Smooth muscle cell (in vitro differentiated cells): ENCODE results near the gene RBM43. TPM values are rescaled to one million over a fixed set of nuclear protein-coding genes. Genes with fewer than 3 reads are reported as not detected.

Experiments
- DNase-seq: peaks from one replicate; lab custom pipeline; 2025; ENCODE audit not compliant: unreplicated experiment; lab: John Stamatoyannopoulos, UW
- H2AFZ ChIP-seq: fragments of 200-600 bp; sonication (generic); 2 replicates; pipeline ENCODE4 v1.6.0; 2016; ENCODE audit warnings: antibody characterized with exemption, low read depth, mild to moderate bottlenecking
- H3F3A ChIP-seq: fragments of 200-600 bp; sonication (generic); 2 replicates; pipeline ENCODE4 v1.6.0; 2017; ENCODE audit warnings: antibody characterized with exemption, low read depth
- H3K27ac ChIP-seq: fragments of 200-600 bp; sonication (generic); 2 replicates; pipeline ENCODE4 v1.5.1; 2016; ENCODE audit warnings: low read depth, mild to moderate bottlenecking
- H3K27me3 ChIP-seq: fragments of 200-600 bp; sonication (generic); 2 replicates; pipeline ENCODE4 v1.6.1; 2016; ENCODE audit warnings: low read depth, mild to moderate bottlenecking
- H3K36me3 ChIP-seq: fragments of 200-600 bp; sonication (generic); 2 replicates; pipeline ENCODE4 v1.5.1; 2016; ENCODE audit warnings: low read depth
- H3K4me1 ChIP-seq: fragments of 200-600 bp; sonication (generic); 2 replicates; pipeline ENCODE4 v1.5.1; 2016; ENCODE audit warnings: low read depth
- H3K4me2 ChIP-seq: fragments of 200-600 bp; sonication (generic); 2 replicates; pipeline ENCODE4 v1.6.0; 2016; ENCODE audit warnings: mild to moderate bottlenecking
- H3K4me3 ChIP-seq: fragments of 200-600 bp; sonication (generic); 2 replicates; pipeline ENCODE4 v1.5.1; 2016; ENCODE audit warnings: mild to moderate bottlenecking
- H3K79me2 ChIP-seq: fragments of 200-600 bp; sonication (generic); 2 replicates; pipeline ENCODE4 v1.6.0; 2016; ENCODE audit warnings: low read depth, mild to moderate bottlenecking
- H3K9ac ChIP-seq: fragments of 200-600 bp; sonication (generic); 2 replicates; pipeline ENCODE4 v1.6.0; 2016; ENCODE audit warnings: low read depth
- H3K9me3 ChIP-seq: fragments of 200-600 bp; sonication (generic); replicated peaks from 2 replicates; pipeline ENCODE4 v1.5.1; 2016; ENCODE audit warnings: low read depth
- H4K20me1 ChIP-seq: fragments of 200-600 bp; sonication (generic); 2 replicates; pipeline ENCODE4 v1.6.0; 2016; ENCODE audit warnings: low read depth
- WGBS: methylation state at CpG from one replicate; pipeline ENCODE4 v1.1.7; 2016; ENCODE audit warnings: low lambda C conversion rate; 5-methylcytosine and 5-hydroxymethylcytosine counted together
- polyA plus RNA-seq: library from polyadenylated mRNA; unstranded; fragments of >200 nt; fragmentation: Nextera tagmentation; extraction: Ambion mirVana; gene quantifications from 2 replicates; pipeline ENCODE4 v1.2.1, GENCODE V29; 2016
- total RNA-seq: library from RNA; depleted of rRNA; stranded (reverse); fragments of >200 nt; gene quantifications from 2 replicates; pipeline ENCODE4 v1.2.3, GENCODE V29; 2014
- TF ChIP-seq, protein P1 (sequence below): fragments of 200-600 bp; sonication (generic); IDR thresholded peaks from 2 replicates; pipeline ENCODE4 v1.5.1; 2017; ENCODE audit warnings: borderline replicate concordance, mild to moderate bottlenecking, antibody characterized with exemption; ENCODE audit not compliant: insufficient read depth, poor library complexity, severe bottlenecking

The RBM43 gene
- total and polyA plus RNA-seq, 2 experiments from 2014 or later: 0.47 to 4.2 TPM

DNA sequence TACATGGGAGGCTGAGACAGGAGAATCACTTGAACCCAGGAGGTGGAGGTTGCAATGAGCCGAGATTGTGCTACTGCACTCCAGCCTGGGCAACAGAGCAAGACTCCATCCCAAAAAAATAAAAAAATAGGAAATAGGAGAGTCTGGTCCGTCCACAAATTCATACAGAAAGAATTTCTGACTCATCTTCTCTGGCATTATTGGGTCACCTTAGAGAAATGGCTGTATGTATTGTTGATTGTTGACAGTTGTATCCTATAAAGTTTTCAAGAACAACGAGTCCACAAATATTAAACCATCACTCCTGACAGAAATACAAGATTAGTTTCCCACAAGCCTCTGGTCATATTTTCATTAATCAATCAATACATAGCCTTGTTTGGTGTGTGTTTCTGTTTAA is 20.4 kb downstream of the RBM43 start:
- no peaks in the 10 kb centered on the region for H3K9me3 ChIP-seq
- H3F3A ChIP-seq: no peaks in the 10 kb centered on the region
- DNase-seq: no peak
- no peaks in the 10 kb centered on the region for H3K79me2 ChIP-seq
- no peaks in the 10 kb centered on the region for H4K20me1 ChIP-seq
- TF ChIP-seq, protein P1, sequence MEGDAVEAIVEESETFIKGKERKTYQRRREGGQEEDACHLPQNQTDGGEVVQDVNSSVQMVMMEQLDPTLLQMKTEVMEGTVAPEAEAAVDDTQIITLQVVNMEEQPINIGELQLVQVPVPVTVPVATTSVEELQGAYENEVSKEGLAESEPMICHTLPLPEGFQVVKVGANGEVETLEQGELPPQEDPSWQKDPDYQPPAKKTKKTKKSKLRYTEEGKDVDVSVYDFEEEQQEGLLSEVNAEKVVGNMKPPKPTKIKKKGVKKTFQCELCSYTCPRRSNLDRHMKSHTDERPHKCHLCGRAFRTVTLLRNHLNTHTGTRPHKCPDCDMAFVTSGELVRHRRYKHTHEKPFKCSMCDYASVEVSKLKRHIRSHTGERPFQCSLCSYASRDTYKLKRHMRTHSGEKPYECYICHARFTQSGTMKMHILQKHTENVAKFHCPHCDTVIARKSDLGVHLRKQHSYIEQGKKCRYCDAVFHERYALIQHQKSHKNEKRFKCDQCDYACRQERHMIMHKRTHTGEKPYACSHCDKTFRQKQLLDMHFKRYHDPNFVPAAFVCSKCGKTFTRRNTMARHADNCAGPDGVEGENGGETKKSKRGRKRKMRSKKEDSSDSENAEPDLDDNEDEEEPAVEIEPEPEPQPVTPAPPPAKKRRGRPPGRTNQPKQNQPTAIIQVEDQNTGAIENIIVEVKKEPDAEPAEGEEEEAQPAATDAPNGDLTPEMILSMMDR: no peak
- H2AFZ ChIP-seq: no peak overlapping the region
- no peak overlapping the region for H3K27ac ChIP-seq
- H3K9ac ChIP-seq: no peak overlapping the region
- H3K36me3 ChIP-seq: no peaks in the 10 kb centered on the region
- no peak overlapping the region for H3K4me2 ChIP-seq
- no peaks in the 10 kb centered on the region for H3K4me1 ChIP-seq
- no peak overlapping the region for H3K4me3 ChIP-seq
- no peaks in the 10 kb centered on the region for H3K27me3 ChIP-seq
- WGBS: 66% methylated on average over 3 of the region's 3 CpGs

DNA sequence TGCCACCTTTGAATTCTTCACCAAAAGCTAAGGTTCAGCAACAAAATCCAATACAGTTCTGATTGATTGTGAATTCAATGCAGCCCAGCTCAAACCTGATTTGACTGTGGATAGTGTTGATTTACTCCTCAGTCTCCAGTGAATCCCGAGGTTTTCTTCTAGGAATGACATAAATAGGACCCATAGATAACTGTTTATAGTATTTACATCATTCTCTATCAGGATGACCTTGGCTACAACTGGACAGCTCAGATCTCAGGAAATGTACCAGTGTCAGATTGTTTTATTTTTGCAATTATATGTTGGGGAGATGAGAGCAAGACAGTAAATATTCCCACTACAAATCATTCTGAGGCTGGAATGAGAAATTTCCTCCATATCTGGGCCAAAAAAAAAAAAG is 21.2 kb downstream of the RBM43 start:
- no peaks in the 10 kb centered on the region for H3K9me3 ChIP-seq
- H3K4me1 ChIP-seq: no peaks in the 10 kb centered on the region
- H3K36me3 ChIP-seq: no peaks in the 10 kb centered on the region
- H3K27me3 ChIP-seq: no peaks in the 10 kb centered on the region
- no peaks in the 10 kb centered on the region for H3F3A ChIP-seq
- H3K4me3 ChIP-seq: no peak overlapping the region
- H4K20me1 ChIP-seq: no peaks in the 10 kb centered on the region
- H3K79me2 ChIP-seq: no peaks in the 10 kb centered on the region
- 83% methylated on average over 1 of the region's 1 CpG for WGBS
- H3K9ac ChIP-seq: no peak overlapping the region
- H3K27ac ChIP-seq: no peak overlapping the region
- no peak overlapping the region for H2AFZ ChIP-seq
- DNase-seq: no peak
- no peak overlapping the region for H3K4me2 ChIP-seq
- TF ChIP-seq, protein P1: no peak

DNA sequence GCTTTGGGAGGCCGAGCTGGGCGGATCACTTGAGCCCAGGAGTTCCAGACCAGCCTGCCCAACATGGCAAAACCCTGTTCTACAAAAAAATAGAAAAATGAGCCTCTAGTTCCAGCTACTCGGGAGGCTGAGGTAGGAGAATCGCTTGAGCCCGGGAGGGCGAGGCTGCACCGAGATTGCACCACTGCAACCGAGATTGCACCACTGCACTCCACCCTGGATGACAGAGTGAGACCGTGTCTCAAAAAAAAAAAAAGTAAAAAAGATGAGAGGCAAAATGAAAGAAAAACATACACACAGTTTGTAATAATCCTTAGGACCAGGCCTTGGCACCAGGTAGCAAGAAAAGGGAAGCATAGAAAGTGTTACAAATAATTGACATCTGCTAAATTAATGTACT is 22.0 kb downstream of the RBM43 start:
- Histone ChIP-seq H2AFZ (no peak overlapping the region), H3K4me1 (no peaks in the 10 kb centered on the region), H3K27ac (no peak overlapping the region), H3K9me3 (no peaks in the 10 kb centered on the region), H3K79me2 (no peaks in the 10 kb centered on the region), H3K27me3 (no peaks in the 10 kb centered on the region), H3K36me3 (no peaks in the 10 kb centered on the region), H3K9ac (no peak overlapping the region), H3K4me2 (no peak overlapping the region), H3F3A (no peaks in the 10 kb centered on the region), H4K20me1 (no peaks in the 10 kb centered on the region), H3K4me3 (no peak overlapping the region)
- 91% methylated on average over 9 of the region's 9 CpGs for WGBS
- no peak for DNase-seq
- TF ChIP-seq, protein P1: no peak
